ENCODE data around the gene CD200. TPM values are rescaled to one million over a fixed set of nuclear protein-coding genes. Genes with fewer than 3 reads are reported as not detected.
A peak's percentile ranks its signal among the peaks of the same experiment; 100 is the strongest.

Gene CD200
- total and polyA plus RNA-seq, 12 donors = 1.3 to 20.7 (median 3.3) TPM; not detected in 1

- 12 to 23% (median 20%) methylated on average over 12 of the region's 12 CpGs for whole genome bisulfite sequencing, 4 donors
- Histone ChIP-seq H3K36me3 (replicated peaks in 1 of 2) (no peaks in the 10 kb centered on the region), H3K27me3 (no peaks in the 10 kb centered on the region), H3K4me3 (peak overlapping the region in 2 of 4 donors; percentile 30 to 80), H3K9me3 (replicated peaks in 1 of 3) (no peaks in the 10 kb centered on the region), H3K27ac (no peak overlapping the region), H3K4me1 (replicated peaks in 1 of 2) (peaks cover 0 to 9% of the 10 kb centered on the region in 2 donors)
- intact Hi-C loops (cut with DNase I) = loop anchor here in 1 of 2 donors (10.0 kb wide), 1 partner anchor 222 kb away; no protein-coding TSS in a partner anchor
- TF ChIP-seq CTCF (IDR thresholded peaks at IDR 0.05) (no peak), POLR2A (IDR thresholded peaks at IDR 0.05) (no peak)
- peak in 1 of 7 donors; percentile 18 for DNase-seq
Measured at GRCh38 chr3:112302881-112303763, 29.8 kb upstream of the CD200 start.

- Histone ChIP-seq H3K36me3 (replicated peaks in 1 of 2) (no peaks in the 10 kb centered on the region), H3K9me3 (replicated peaks in 1 of 3) (no peaks in the 10 kb centered on the region), H3K27me3 (no peaks in the 10 kb centered on the region), H3K27ac (no peak overlapping the region), H3K4me3 (peak overlapping the region in 2 of 4 donors; percentile 30 to 80), H3K4me1 (replicated peaks in 1 of 2) (peaks cover 0 to 9% of the 10 kb centered on the region in 2 donors)
- DNase-seq = peak in 2 of 7 donors; percentile 17 to 56
- TF ChIP-seq POLR2A (IDR thresholded peaks at IDR 0.05) = no peak
- no peak for TF ChIP-seq CTCF (IDR thresholded peaks at IDR 0.05)
- WGBS, 4 donors = 2 to 5% (median 3%) methylated on average over 11 of the region's 11 CpGs
- intact Hi-C loops (cut with DNase I) = loop anchor here in 1 of 2 donors (10.0 kb wide), 1 partner anchor 221 kb away; no protein-coding TSS in a partner anchor
Measured at GRCh38 chr3:112303764-112304325, 29.1 kb upstream of the CD200 start.

- TF ChIP-seq POLR2A (IDR thresholded peaks at IDR 0.05) (no peak), CTCF (IDR thresholded peaks at IDR 0.05) (peak in 5 of 6 experiments; percentile 8 to 32 (median 16))
- DNase-seq = no peak
- Histone ChIP-seq H3K9me3 (replicated peaks in 1 of 3) (no peaks in the 10 kb centered on the region), H3K27ac (no peak overlapping the region), H3K27me3 (no peaks in the 10 kb centered on the region), H3K36me3 (replicated peaks in 1 of 2) (no peaks in the 10 kb centered on the region), H3K4me1 (replicated peaks in 1 of 2) (peaks cover 0 to 9% of the 10 kb centered on the region in 2 donors), H3K4me3 (peak overlapping the region in 2 of 4 donors; percentile 30 to 80)
- intact Hi-C loops (cut with DNase I) = loop anchor here in 1 of 2 donors (10.0 kb wide), 1 partner anchor 220 kb away; no protein-coding TSS in a partner anchor
- WGBS, 4 donors = 63 to 74% (median 68%) methylated on average over 2 of the region's 2 CpGs
Measured at GRCh38 chr3:112304611-112305010, 28.3 kb upstream of the CD200 start.

GRCh38 chr3:112306825-112307224 is 26.1 kb upstream of the CD200 start:
- TF ChIP-seq CTCF (IDR thresholded peaks at IDR 0.05) = no peak
- no peak for TF ChIP-seq POLR2A (IDR thresholded peaks at IDR 0.05)
- Histone ChIP-seq H3K4me3 (no peak overlapping the region), H3K36me3 (replicated peaks in 1 of 2) (no peaks in the 10 kb centered on the region), H3K9me3 (replicated peaks in 1 of 3) (no peaks in the 10 kb centered on the region), H3K27ac (no peak overlapping the region), H3K27me3 (no peaks in the 10 kb centered on the region), H3K4me1 (replicated peaks in 1 of 2) (peaks cover 0 to 9% of the 10 kb centered on the region in 2 donors)
- WGBS, 4 donors = 83 to 95% (median 88%) methylated on average over 8 to 9 of the region's 9 CpGs
- DNase-seq = no peak
- intact Hi-C loops (cut with DNase I) = loop anchor here in 1 of 2 donors (10.0 kb wide), 1 partner anchor 218 kb away; no protein-coding TSS in a partner anchor

Data from adrenal gland (tissue), 12 donors.